Measurements from ENCODE around the gene TRIM24.

TRIM24 gene

DNA sequence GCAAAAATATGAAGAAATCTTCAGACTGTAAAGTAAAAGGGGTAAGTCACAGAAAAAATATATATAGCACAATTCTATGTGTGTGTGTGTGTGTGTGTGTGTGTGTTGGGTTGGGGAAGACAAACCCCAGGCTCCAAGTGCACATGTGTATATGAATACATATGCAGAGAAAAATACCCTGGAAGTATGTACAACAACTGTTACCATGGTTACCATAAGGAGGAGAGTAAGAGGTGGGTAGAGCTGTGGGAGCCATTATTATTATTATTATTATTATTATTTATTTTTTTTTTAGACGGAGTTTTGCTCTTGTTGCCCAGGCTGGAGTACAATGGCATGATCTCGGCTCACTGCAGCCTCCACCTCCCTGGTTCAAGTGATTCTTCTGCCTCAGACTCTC, 23.7 kb upstream of the TRIM24 start:
- no peak overlapping the region for H3K4me3 Mint-ChIP-seq
- no peak overlapping the region for H3K27ac Mint-ChIP-seq
- TF ChIP-seq, protein P1, sequence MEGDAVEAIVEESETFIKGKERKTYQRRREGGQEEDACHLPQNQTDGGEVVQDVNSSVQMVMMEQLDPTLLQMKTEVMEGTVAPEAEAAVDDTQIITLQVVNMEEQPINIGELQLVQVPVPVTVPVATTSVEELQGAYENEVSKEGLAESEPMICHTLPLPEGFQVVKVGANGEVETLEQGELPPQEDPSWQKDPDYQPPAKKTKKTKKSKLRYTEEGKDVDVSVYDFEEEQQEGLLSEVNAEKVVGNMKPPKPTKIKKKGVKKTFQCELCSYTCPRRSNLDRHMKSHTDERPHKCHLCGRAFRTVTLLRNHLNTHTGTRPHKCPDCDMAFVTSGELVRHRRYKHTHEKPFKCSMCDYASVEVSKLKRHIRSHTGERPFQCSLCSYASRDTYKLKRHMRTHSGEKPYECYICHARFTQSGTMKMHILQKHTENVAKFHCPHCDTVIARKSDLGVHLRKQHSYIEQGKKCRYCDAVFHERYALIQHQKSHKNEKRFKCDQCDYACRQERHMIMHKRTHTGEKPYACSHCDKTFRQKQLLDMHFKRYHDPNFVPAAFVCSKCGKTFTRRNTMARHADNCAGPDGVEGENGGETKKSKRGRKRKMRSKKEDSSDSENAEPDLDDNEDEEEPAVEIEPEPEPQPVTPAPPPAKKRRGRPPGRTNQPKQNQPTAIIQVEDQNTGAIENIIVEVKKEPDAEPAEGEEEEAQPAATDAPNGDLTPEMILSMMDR (IDR thresholded peaks at IDR 0.05; ENCODE audit: unreplicated experiment in 3 of 3): no peak
- no peaks in the 10 kb centered on the region for H3K27me3 Mint-ChIP-seq (ENCODE audit: low read depth)
- H3K9me3 Mint-ChIP-seq: peaks cover 9% of the 10 kb centered on the region
- no peaks in the 10 kb centered on the region for H3K4me1 Mint-ChIP-seq
- H3K36me3 Mint-ChIP-seq (ENCODE audit: low read depth): no peaks in the 10 kb centered on the region

DNA sequence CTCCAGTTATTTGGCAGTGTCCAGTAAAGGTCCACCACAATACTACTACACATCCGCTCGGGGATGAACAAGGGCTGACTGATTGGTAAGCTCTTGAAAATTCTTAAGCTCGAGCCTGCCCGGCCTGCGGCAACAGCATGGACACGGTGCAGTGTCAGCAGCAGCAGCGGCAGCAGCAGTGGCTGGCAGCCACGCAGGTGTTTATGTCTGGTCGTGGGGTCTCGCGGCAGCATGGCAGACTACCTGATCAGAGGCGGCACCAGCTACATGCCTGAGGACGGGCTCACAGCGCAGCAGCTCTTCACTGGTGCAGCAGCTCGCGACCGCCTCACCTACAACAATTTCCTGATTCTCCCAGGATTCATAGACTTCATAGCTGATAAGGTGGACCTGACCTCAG, 19.6 kb upstream of the TRIM24 start:
- TF ChIP-seq, protein P1 (IDR thresholded peaks at IDR 0.05; ENCODE audit: unreplicated experiment in 3 of 3): no peak
- no peaks in the 10 kb centered on the region for H3K4me1 Mint-ChIP-seq
- no peaks in the 10 kb centered on the region for H3K27me3 Mint-ChIP-seq (ENCODE audit: low read depth)
- no peak overlapping the region for H3K27ac Mint-ChIP-seq
- no peak overlapping the region for H3K4me3 Mint-ChIP-seq
- peaks cover 2% of the 10 kb centered on the region for H3K9me3 Mint-ChIP-seq
- no peaks in the 10 kb centered on the region for H3K36me3 Mint-ChIP-seq (ENCODE audit: low read depth)

DNA sequence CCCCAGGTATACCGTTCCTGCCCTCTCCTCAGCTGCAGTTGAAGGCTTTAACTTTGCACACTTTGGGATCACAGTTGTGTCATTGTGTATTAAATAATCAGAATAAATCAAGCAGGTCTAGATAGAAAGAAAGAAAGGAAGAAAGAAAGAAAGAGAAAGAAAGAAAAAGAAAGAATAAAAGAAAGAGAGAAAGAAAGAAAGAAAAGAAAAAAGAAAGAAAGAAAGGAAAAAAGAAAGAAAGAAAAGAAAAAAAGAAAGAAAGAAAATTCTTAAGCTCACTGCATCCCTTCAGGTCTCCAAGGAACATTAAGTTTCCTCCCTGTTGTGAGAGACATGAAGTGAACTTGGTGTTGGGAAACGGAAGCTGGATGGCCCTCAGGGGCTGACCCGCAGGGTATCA, 17.2 kb upstream of the TRIM24 start:
- Mint-ChIP-seq H3K27me3 (ENCODE audit: low read depth) (no peaks in the 10 kb centered on the region), H3K9me3 (peaks cover 2% of the 10 kb centered on the region), H3K4me3 (no peak overlapping the region), H3K27ac (no peak overlapping the region), H3K36me3 (ENCODE audit: low read depth) (no peaks in the 10 kb centered on the region), H3K4me1 (no peaks in the 10 kb centered on the region)
- TF ChIP-seq, protein P1 (IDR thresholded peaks at IDR 0.05; ENCODE audit: unreplicated experiment in 3 of 3): no peak

DNA sequence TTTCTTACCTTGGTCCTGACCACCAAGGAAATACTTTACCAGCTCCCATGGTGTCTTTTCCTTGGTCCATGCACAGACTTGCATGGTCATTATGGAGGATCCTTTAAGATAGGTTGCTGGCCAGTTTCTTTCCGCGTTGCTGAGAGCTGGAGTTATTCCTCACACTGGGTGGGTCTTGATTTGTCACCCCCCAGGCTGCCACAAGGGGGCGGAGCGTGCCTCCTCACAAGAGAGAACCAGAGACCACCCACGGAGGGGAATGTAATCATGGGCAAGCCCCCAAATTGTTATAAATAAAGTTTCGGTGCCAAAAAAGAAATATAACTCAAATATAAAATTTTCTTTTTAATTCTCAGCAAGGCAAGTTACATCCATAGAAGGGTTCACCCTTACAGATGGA, 10.5 kb upstream of the TRIM24 start:
- H3K36me3 Mint-ChIP-seq (ENCODE audit: low read depth): no peaks in the 10 kb centered on the region
- H3K4me1 Mint-ChIP-seq: no peaks in the 10 kb centered on the region
- TF ChIP-seq, protein P1 (IDR thresholded peaks at IDR 0.05; ENCODE audit: unreplicated experiment in 3 of 3): no peak
- no peaks in the 10 kb centered on the region for H3K9me3 Mint-ChIP-seq
- no peak overlapping the region for H3K4me3 Mint-ChIP-seq
- no peaks in the 10 kb centered on the region for H3K27me3 Mint-ChIP-seq (ENCODE audit: low read depth)
- H3K27ac Mint-ChIP-seq: no peak overlapping the region

DNA sequence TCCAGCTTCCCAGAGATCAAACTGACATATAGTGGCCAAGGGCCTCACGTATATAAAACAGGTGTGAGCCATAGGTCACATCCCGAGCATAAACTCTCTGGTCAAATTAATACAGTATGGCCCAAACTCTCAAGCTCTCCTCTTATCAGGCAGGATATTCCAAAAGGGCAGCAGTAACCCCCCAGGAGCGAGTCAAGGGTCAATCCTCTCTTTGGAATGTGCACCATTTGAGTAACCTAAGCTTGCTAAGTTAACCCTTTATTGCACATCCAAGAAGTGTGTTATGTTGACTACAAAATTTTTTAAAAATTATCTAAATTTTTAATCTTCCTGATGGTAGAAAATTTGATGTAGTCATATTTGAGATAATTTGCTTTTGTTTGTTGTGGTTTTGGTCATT, 4.5 kb upstream of the TRIM24 start:
- no peaks in the 10 kb centered on the region for H3K9me3 Mint-ChIP-seq
- peaks cover 5% of the 10 kb centered on the region for H3K4me1 Mint-ChIP-seq
- TF ChIP-seq, protein P1 (IDR thresholded peaks at IDR 0.05; ENCODE audit: unreplicated experiment in 3 of 3): no peak
- no peak overlapping the region for H3K27ac Mint-ChIP-seq
- no peaks in the 10 kb centered on the region for H3K27me3 Mint-ChIP-seq (ENCODE audit: low read depth)
- H3K36me3 Mint-ChIP-seq (ENCODE audit: low read depth): no peaks in the 10 kb centered on the region
- no peak overlapping the region for H3K4me3 Mint-ChIP-seq

DNA sequence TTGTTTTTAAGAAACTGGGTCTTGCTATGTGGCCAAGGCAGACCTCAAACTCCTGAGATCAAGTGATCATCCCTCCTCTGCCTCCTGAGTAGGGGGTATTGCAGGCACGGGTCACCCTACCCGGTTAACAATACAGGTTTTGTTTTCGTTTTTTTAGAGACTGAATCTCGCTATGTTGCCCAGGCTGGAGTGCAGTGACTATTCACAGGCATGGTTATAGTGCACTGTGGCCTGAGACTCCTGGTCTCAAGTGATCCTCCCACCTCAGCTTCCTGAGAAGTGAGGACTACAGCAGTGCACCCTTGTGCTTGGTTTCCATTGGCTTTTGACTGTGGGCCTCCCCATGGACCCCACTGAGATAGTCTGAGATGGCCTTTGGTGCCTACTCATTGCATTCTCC, 3.8 kb upstream of the TRIM24 start:
- Mint-ChIP-seq H3K27me3 (ENCODE audit: low read depth) (no peaks in the 10 kb centered on the region), H3K9me3 (peaks cover 2% of the 10 kb centered on the region), H3K4me1 (peaks cover 8% of the 10 kb centered on the region), H3K36me3 (ENCODE audit: low read depth) (peaks cover 3% of the 10 kb centered on the region), H3K4me3 (no peak overlapping the region), H3K27ac (no peak overlapping the region)
- TF ChIP-seq, protein P1 (IDR thresholded peaks at IDR 0.05; ENCODE audit: unreplicated experiment in 3 of 3): no peak

Measured in nephron (organoid).